GM21737 (cell line): Measurements from ENCODE around the gene ALDH1A3.

Experiments
- ATAC-seq: cut with Tn5 transposase; IDR thresholded peaks from one replicate; pipeline ENCODE4 v1.9.1; 2021; ENCODE audit warnings: mild to moderate bottlenecking, moderate library complexity; ENCODE audit not compliant: unreplicated experiment

The ALDH1A3 gene

DNA sequence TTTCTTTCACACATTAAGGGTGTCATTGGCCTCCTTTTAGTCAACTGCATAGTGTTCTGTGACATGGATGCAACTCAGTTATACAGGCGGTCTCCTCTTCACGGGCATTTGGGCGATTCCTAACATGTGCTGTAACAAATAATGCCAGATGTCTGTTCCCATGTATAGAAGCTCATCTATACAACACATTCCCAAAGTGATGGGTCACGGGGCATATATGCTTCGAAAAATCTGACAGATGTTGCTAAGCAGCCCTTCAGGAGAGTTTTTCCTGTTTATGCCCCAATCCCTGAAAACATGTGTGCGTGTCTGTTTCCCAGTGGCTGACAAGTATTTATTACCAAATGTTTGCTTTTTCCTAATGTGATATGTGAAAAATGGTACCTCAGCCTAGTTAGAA is 65.4 kb downstream of the ALDH1A3 start:
- no peak for ATAC-seq

- ATAC-seq = no peak
Observed at GRCh38 chr15:100947760-100948429, 68.3 kb downstream of the ALDH1A3 start.

DNA sequence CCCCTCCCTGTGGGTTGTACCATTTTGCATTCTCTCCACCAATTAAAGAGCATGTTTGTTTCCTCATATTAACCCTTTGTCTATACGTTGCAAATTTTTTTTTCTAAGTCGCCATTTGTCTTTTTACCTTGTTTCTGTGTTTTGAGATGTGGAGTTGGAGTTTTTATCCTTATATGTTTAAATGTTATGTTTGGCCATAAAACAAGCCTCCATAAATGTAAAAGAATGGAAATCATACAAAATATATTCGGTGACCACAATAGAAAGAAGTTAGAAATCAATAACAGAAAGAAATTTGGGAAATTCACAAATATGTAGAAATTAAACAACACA is 68.8 kb downstream of the ALDH1A3 start:
- no peak for ATAC-seq

- ATAC-seq = no peak
Observed at GRCh38 chr15:100949691-100950090, 70.1 kb downstream of the ALDH1A3 start.

DNA sequence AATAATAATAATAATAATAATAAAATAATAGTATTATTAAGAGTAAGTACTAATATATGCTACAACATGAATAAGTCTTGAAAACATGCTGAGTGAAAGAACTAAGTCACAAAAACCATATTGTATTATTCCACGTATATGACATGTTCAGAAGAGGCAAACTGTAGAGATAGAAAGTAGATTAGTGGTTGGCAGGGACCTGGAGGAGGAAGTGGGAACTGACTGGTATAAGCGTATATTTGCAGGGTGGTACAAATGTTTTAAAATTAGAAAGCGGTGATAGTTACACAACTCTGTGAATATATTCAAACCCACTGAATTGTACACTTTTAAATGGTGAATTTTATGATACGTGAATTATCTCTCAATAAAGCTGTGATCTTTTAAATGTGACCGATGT is 72.3 kb downstream of the ALDH1A3 start:
- ATAC-seq = no peak

DNA sequence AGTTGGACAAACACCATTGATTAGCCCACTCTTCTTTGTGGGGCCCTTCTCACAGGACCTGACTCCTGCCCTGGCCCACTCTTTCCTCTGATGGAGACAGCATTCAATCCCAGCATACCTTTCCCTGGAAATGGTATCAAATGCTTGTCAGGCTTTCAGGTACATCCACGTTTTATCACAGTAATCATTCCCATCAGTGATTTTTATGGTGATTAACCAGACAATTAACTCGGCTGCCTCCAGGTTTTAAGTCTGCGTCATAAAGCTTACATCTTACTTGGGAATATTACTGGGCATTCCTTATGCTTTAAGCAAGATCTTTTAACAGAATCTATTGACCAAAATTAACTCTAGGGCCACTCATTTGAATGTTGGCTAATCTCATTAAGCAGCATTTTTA is 72.9 kb downstream of the ALDH1A3 start:
- no peak for ATAC-seq

DNA sequence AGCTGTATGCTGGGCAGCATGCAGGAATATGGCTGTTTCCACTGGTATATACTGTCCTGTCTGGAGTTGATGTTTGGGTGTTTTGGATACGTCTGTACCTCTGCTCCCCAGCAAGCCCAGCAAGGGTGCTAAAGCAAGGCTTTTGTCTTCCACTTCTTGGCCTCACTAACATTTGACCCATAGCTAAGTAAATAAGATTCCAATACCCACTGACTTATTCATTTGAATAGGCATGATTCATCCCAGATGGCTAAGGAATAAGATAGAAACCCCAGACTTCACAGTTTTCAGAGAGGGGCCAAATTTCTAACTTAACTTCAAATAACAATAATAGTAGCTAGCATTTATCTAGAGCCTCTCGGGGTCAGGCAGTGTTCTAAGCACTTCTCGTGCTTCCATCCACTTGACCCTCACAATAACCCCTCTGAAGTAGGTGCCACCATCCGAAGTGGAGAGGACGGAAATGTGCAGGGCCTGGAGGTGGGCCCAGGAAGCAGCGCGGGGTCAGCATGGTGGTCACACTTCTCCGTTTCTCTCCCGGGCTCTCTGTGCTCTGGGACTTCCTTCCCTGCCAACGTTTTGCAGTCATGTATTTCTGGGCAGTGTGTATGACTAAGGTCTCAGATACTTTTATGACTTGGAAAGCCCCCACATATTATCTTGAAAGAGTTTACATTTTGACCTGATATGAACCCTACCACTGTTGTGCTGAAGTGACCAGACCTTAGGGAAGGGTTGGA is 78.9 kb downstream of the ALDH1A3 start:
- ATAC-seq = no peak

DNA sequence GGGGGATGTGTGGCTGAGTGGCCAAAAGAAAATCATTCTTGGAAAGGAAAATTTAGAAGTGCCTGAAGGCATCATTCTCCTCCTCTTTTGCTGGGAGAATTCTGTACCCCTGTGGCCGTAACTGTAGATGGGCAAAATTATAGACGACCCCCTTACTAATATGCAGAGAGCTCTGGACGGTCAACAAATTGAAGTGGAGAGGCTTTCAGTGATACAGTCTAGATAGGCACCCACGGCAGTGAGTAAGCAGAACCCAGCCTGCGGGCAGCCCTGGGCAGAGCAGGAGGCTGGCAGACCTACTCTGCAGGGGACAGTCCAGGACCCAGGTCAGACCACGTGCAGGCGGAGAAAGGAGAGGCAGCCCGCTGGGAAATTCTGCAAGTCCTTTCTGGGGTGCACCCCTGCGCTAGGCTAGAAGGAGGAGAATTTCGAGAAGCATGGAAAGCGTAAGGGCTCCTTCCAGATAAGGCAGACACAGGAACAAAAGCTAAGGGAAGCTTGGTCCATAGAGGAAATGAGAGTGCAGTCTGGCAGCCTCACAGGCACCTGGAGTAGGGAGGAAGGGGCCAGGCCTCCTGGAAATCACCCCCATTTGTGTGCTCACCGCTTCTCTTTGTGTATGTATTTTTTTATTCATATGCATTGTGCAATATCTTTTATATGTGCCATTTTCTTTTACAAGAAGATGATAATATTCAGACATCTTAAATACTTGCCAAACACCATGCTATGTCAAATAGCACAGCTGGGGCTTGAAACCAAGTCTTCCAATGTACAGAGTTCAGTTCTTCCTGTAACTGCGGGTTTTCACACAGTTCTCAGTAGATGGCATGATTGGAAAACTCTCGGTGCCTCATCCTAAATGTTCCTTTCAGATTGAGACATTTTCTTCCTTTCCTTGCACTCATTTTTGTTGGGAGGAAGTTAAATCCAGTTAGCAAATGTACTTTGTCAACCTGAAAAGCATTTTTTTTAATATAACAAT is 79.7 kb downstream of the ALDH1A3 start:
- ATAC-seq = no peak
